Activated CD4-positive, alpha-beta T cell treated with anti-CD3 and anti-CD28 coated beads for 36 hours (primary cell): Measurements from ENCODE around the gene RFT1. TPM values are rescaled to one million over a fixed set of nuclear protein-coding genes. Genes with fewer than 3 reads are reported as not detected.
"Not testable (repeated sequence)": the region's sequence is repeated elsewhere in the genome, so short reads cannot be mapped to it uniquely, and the experiment has no call there.

ENCODE experiments used
- ATAC-seq: fragments of 200-7000 bp; cut with Tn5 transposase; one replicate; pipeline ENCODE4 v1.10.0; 2021; ENCODE audit warnings: mild to moderate bottlenecking, moderate library complexity
- CTCF ChIA-PET: fragments of 350-600 bp; sonication (Branson Sonifier 250); formaldehyde crosslinking; loops from one replicate; lab custom pipeline; 2021; ENCODE audit warnings: antibody characterized with exemption; lab: Charles Lee
- POLR2A ChIA-PET: fragments of 350-600 bp; sonication (Branson Sonifier 250); formaldehyde crosslinking; loops from one replicate; lab custom pipeline; 2021; ENCODE audit warnings: antibody characterized with exemption, inconsistent platforms; lab: Charles Lee
- DNase-seq: peaks from one replicate; pipeline ENCODE4 v3.0.0-alpha.2; 2020
- H3K27ac Mint-ChIP-seq: one replicate; pipeline ENCODE4 v1.8.0; 2021; ENCODE audit warnings: mixed read lengths
- H3K27me3 Mint-ChIP-seq: one replicate; pipeline ENCODE4 v1.8.0; 2021; ENCODE audit warnings: mixed read lengths
- H3K36me3 Mint-ChIP-seq: one replicate; pipeline ENCODE4 v1.8.0; 2021; ENCODE audit warnings: low read depth, mixed read lengths
- H3K4me1 Mint-ChIP-seq: one replicate; pipeline ENCODE4 v1.8.0; 2021; ENCODE audit warnings: mixed read lengths
- H3K4me3 Mint-ChIP-seq: one replicate; pipeline ENCODE4 v1.8.0; 2021; ENCODE audit warnings: mild to moderate bottlenecking, moderate library complexity, mixed read lengths
- H3K9me3 Mint-ChIP-seq: one replicate; pipeline ENCODE4 v1.8.0; 2021; ENCODE audit warnings: low read depth, mixed read lengths
- intact Hi-C, 2 experiments: fragments of 100-400 bp; cut with DNase I in 1 of 2; cut with micrococcal nuclease in 1 of 2; formaldehyde crosslinking; loops; one replicate each; pipeline versions ENCODE4 v1.14.2 to v1.15.1; 2022 to 2024; cut with DNase I, micrococcal nuclease
- total RNA-seq, 2 experiments: library from RNA; stranded (reverse); gene quantifications; one replicate each; pipeline ENCODE4 v1.2.3, GENCODE V29; 2021

The RFT1 gene
- total RNA-seq, 2 experiments from 2014 or later = 39.8 to 49.0 TPM

- intact Hi-C loops, H3K27ac Mint-ChIP-seq, H3K36me3 Mint-ChIP-seq, H3K9me3 Mint-ChIP-seq, DNase-seq, H3K27me3 Mint-ChIP-seq, CTCF ChIA-PET, POLR2A ChIA-PET, H3K4me3 Mint-ChIP-seq, H3K4me1 Mint-ChIP-seq, ATAC-seq: not testable (repeated sequence)
Measured at GRCh38 chr3:53054233-53054632, 76.0 kb downstream of the RFT1 start.

- intact Hi-C loops = no loop called here
- ChIA-PET POLR2A (no interaction called here), CTCF (interaction anchor here (1.1 kb wide), 1 partner anchor 20 kb away, joined by 3 read pairs; no protein-coding TSS in a partner anchor)
- no peaks in the 10 kb centered on the region for H3K27me3 Mint-ChIP-seq
- H3K4me3 Mint-ChIP-seq = no peak overlapping the region
- no peaks in the 10 kb centered on the region for H3K9me3 Mint-ChIP-seq
- H3K36me3 Mint-ChIP-seq = no peaks in the 10 kb centered on the region
- DNase-seq (no peak), ATAC-seq (no peak)
- H3K27ac Mint-ChIP-seq = no peak overlapping the region
- H3K4me1 Mint-ChIP-seq = peaks cover 7% of the 10 kb centered on the region
Measured at GRCh38 chr3:53051929-53052328, 78.3 kb downstream of the RFT1 start.

- no peaks in the 10 kb centered on the region for H3K36me3 Mint-ChIP-seq
- ChIA-PET POLR2A (no interaction called here), CTCF (no interaction called here)
- ATAC-seq (no peak), DNase-seq (no peak)
- no peak overlapping the region for H3K4me3 Mint-ChIP-seq
- H3K27me3 Mint-ChIP-seq = no peaks in the 10 kb centered on the region
- H3K9me3 Mint-ChIP-seq = no peaks in the 10 kb centered on the region
- H3K27ac Mint-ChIP-seq = no peak overlapping the region
- intact Hi-C loops = loop anchor here (10.0 kb wide), 2 partner anchors 345 to 835 kb away; partner anchors contain the start of genes ACTR8 (in 1 of the 2), GLT8D1 (in 1 of the 2) and SPCS1 (in 1 of the 2)
- H3K4me1 Mint-ChIP-seq = peaks cover 11% of the 10 kb centered on the region
Measured at GRCh38 chr3:53049987-53050386, 80.2 kb downstream of the RFT1 start.

- H3K9me3 Mint-ChIP-seq = no peaks in the 10 kb centered on the region
- ChIA-PET POLR2A (interaction anchor here (0.6 to 0.7 kb wide), 5 partner anchors 54 to 354 kb away, joined by 3 to 10 read pairs (median 4); no protein-coding TSS in a partner anchor), CTCF (interaction anchor here (0.8 to 1.9 kb wide), 5 partner anchors 9 to 115 kb away, joined by 3 to 7 read pairs (median 4); no protein-coding TSS in a partner anchor)
- peaks cover 37% of the 10 kb centered on the region for H3K4me1 Mint-ChIP-seq
- intact Hi-C loops = loop anchor here (1.0 to 10.0 kb wide), 11 partner anchors 26 to 838 kb away; partner anchors contain the start of genes SPCS1 (in 2 of the 2), ACTR8 (in 1 of the 2), GLT8D1 (in 1 of the 2) and PBRM1 (in 1 of the 2)
- peak overlapping the region; percentile 72 for H3K4me3 Mint-ChIP-seq
- H3K27me3 Mint-ChIP-seq = no peaks in the 10 kb centered on the region
- ATAC-seq = peak; percentile 50
- peak; percentile 76 for DNase-seq
- peaks cover 5% of the 10 kb centered on the region for H3K36me3 Mint-ChIP-seq
- H3K27ac Mint-ChIP-seq = peak overlapping the region; percentile 78
Measured at GRCh38 chr3:53046171-53047170, 83.8 kb downstream of the RFT1 start.

GRCh38 chr3:53045518-53046170 lies 84.6 kb downstream of the RFT1 start, which contains the start of gene SFMBT1:
Gene SFMBT1, minus strand, starts transcription at chr3:53046073. Its CDS starts 76,945 bp downstream, at chr3:52969128.
- POLR2A ChIA-PET = interaction anchor here (0.6 kb wide), 1 partner anchor 162 kb away, joined by 4 read pairs; no protein-coding TSS in a partner anchor
- ATAC-seq = peak; percentile 62
- CTCF ChIA-PET = interaction anchor here (0.8 to 1.9 kb wide), 4 partner anchors 8 to 114 kb away, joined by 3 to 7 read pairs (median 4); no protein-coding TSS in a partner anchor
- Mint-ChIP-seq H3K27me3 (no peaks in the 10 kb centered on the region), H3K9me3 (no peaks in the 10 kb centered on the region), H3K27ac (peak within 1 kb of the TSS; percentile 96), H3K4me3 (peak within 1 kb of the TSS; percentile 93), H3K4me1 (peaks cover 43% of the 10 kb centered on the region), H3K36me3 (peaks cover 5% of the 10 kb centered on the region)
- peak; percentile 87 for DNase-seq
- intact Hi-C loops = loop anchor here (1.0 to 10.0 kb wide), 13 partner anchors 27 to 839 kb away; partner anchors contain the start of genes SPCS1 (in 2 of the 2), ACTR8 (in 1 of the 2), GLT8D1 (in 1 of the 2) and NEK4 (in 1 of the 2)

- peaks cover 50% of the 10 kb centered on the region for H3K4me1 Mint-ChIP-seq
Measured at GRCh38 chr3:53044711-53045517, 85.3 kb downstream of the RFT1 start.

GRCh38 chr3:53044371-53044710 lies 85.9 kb downstream of the RFT1 start:
- H3K9me3 Mint-ChIP-seq = no peaks in the 10 kb centered on the region
- no peaks in the 10 kb centered on the region for H3K27me3 Mint-ChIP-seq
- POLR2A ChIA-PET = no interaction called here
- H3K4me1 Mint-ChIP-seq = peaks cover 54% of the 10 kb centered on the region
- H3K4me3 Mint-ChIP-seq = peak overlapping the region; percentile 93
- CTCF ChIA-PET = interaction anchor here (1.0 to 1.4 kb wide), 3 partner anchors 9 to 21 kb away, joined by 3 read pairs; no protein-coding TSS in a partner anchor
- DNase-seq = no peak
- H3K36me3 Mint-ChIP-seq = peaks cover 5% of the 10 kb centered on the region
- intact Hi-C loops = loop anchor here (2.0 to 10.0 kb wide), 5 partner anchors 62 to 840 kb away; partner anchors contain the start of genes ACTR8 (in 1 of the 2), GLT8D1 (in 1 of the 2), NEK4 (in 1 of the 2) and SPCS1 (in 1 of the 2)
- peak overlapping the region; percentile 96 for H3K27ac Mint-ChIP-seq
- no peak for ATAC-seq

More at GRCh38 chr3:53044711-53045517, 85.3 kb downstream of the RFT1 start:
- Mint-ChIP-seq H3K36me3 (peaks cover 5% of the 10 kb centered on the region), H3K27ac (peak overlapping the region; percentile 96), H3K4me3 (peak overlapping the region; percentile 93), H3K9me3 (no peaks in the 10 kb centered on the region), H3K27me3 (no peaks in the 10 kb centered on the region)
- intact Hi-C loops = loop anchor here (2.0 to 10.0 kb wide), 5 partner anchors 62 to 840 kb away; partner anchors contain the start of genes ACTR8 (in 1 of the 2), GLT8D1 (in 1 of the 2), NEK4 (in 1 of the 2) and SPCS1 (in 1 of the 2)
- DNase-seq (peak; percentile 77), ATAC-seq (peak; percentile 16)
- CTCF ChIA-PET = interaction anchor here (1.0 to 1.9 kb wide), 4 partner anchors 9 to 21 kb away, joined by 3 to 4 read pairs (median 3); no protein-coding TSS in a partner anchor
- POLR2A ChIA-PET = no interaction called here

- ATAC-seq (no peak), DNase-seq (no peak)
- Mint-ChIP-seq H3K36me3 (peaks cover 5% of the 10 kb centered on the region), H3K27me3 (no peaks in the 10 kb centered on the region), H3K4me1 (peaks cover 60% of the 10 kb centered on the region), H3K9me3 (no peaks in the 10 kb centered on the region), H3K27ac (peak overlapping the region; percentile 96), H3K4me3 (peak overlapping the region; percentile 93)
- ChIA-PET CTCF (interaction anchor here (0.8 to 1.4 kb wide), 4 partner anchors 8 to 107 kb away, joined by 3 to 4 read pairs (median 3); no protein-coding TSS in a partner anchor), POLR2A (interaction anchor here (0.7 kb wide), 2 partner anchors 30 to 60 kb away, joined by 3 read pairs; no protein-coding TSS in a partner anchor)
- intact Hi-C loops = loop anchor here (2.0 to 10.0 kb wide), 5 partner anchors 61 to 841 kb away; partner anchors contain the start of genes ACTR8 (in 1 of the 2), GLT8D1 (in 1 of the 2), NEK4 (in 1 of the 2) and SPCS1 (in 1 of the 2)
Measured at GRCh38 chr3:53043738-53044137, 86.5 kb downstream of the RFT1 start.

- CTCF ChIA-PET = interaction anchor here (0.6 to 1.1 kb wide), 3 partner anchors 11 to 92 kb away, joined by 3 to 4 read pairs (median 3); no protein-coding TSS in a partner anchor
- Mint-ChIP-seq H3K4me3 (no peak overlapping the region), H3K4me1 (peaks cover 68% of the 10 kb centered on the region), H3K27me3 (no peaks in the 10 kb centered on the region), H3K9me3 (no peaks in the 10 kb centered on the region), H3K36me3 (peaks cover 5% of the 10 kb centered on the region), H3K27ac (no peak overlapping the region)
- DNase-seq (no peak), ATAC-seq (no peak)
- POLR2A ChIA-PET = interaction anchor here (0.6 to 1.1 kb wide), 2 partner anchors 14 to 61 kb away, joined by 3 to 6 read pairs; no protein-coding TSS in a partner anchor
- intact Hi-C loops = loop anchor here (5.0 to 10.0 kb wide), 3 partner anchors 150 to 842 kb away; partner anchors contain the start of genes ACTR8 (in 1 of the 2), GLT8D1 (in 1 of the 2) and SPCS1 (in 1 of the 2)
Measured at GRCh38 chr3:53042651-53043050, 87.6 kb downstream of the RFT1 start.
